ENCODE measurements around the gene CADM2.

CADM2 gene

DNA sequence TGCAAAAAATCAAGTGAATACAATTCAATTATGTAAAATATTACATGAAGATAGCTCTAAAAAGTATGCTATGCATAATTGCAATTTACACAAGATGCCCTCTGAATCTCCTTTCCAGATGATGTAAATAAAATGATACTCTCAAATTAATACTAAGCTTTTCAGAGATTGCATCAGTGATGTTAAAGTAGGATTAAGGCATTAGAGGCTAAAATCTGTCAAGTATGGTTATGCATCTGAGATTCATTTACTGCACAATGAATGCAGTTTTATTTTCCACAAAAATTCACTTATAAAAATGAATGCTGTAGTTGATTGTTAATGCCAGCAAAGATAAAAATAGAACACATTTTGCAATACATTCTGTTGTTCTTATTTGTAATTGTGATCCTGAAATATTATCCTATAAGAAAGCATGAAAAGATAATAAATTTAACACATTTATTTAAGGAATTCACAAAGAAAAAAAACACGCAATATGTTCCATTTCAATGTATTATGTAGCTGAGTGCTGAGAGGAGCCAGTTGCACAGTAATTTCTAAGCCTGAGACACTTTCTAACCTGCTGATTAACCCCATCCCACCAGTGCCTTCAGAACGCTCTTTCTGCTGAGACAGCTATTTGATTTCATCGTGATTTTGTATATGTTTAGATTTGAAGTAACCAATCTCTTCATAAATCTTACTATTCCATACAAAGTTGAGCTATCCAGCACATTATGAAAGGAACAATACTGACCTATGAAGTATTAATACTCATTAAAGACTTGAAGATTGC is 224.4 kb downstream of the CADM2 start:
- TF ChIP-seq, protein P1, sequence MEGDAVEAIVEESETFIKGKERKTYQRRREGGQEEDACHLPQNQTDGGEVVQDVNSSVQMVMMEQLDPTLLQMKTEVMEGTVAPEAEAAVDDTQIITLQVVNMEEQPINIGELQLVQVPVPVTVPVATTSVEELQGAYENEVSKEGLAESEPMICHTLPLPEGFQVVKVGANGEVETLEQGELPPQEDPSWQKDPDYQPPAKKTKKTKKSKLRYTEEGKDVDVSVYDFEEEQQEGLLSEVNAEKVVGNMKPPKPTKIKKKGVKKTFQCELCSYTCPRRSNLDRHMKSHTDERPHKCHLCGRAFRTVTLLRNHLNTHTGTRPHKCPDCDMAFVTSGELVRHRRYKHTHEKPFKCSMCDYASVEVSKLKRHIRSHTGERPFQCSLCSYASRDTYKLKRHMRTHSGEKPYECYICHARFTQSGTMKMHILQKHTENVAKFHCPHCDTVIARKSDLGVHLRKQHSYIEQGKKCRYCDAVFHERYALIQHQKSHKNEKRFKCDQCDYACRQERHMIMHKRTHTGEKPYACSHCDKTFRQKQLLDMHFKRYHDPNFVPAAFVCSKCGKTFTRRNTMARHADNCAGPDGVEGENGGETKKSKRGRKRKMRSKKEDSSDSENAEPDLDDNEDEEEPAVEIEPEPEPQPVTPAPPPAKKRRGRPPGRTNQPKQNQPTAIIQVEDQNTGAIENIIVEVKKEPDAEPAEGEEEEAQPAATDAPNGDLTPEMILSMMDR (IDR thresholded peaks at IDR 0.05; ENCODE audit: unreplicated experiment in 3 of 3), result no peak
- Mint-ChIP-seq H3K4me3 (no peak overlapping the region), H3K9me3 (no peaks in the 10 kb centered on the region), H3K4me1 (no peaks in the 10 kb centered on the region), H3K27ac (no peak overlapping the region), H3K36me3 (ENCODE audit: low read depth) (no peaks in the 10 kb centered on the region), H3K27me3 (ENCODE audit: low read depth) (no peaks in the 10 kb centered on the region)

DNA sequence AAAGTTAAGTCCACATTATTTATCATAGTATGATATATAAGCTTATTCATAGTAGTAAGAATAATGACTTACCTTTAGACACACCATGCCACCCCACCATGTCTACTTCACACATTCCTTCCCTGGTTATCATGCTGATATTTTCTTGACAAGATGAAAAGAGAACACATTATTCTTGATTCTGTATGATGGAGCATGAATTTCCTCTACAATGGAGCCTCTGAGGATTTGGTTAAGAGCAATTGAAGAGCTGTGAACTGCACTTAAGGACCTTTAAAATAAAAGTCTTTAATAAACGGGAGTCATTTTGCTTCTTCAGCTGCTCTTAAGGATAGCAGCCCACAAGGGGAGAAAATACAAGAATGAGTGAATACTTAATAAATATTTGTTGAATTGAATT is 226.7 kb downstream of the CADM2 start:
- no peaks in the 10 kb centered on the region for H3K9me3 Mint-ChIP-seq
- no peak overlapping the region for H3K4me3 Mint-ChIP-seq
- no peaks in the 10 kb centered on the region for H3K27me3 Mint-ChIP-seq (ENCODE audit: low read depth)
- H3K27ac Mint-ChIP-seq, result no peak overlapping the region
- TF ChIP-seq, protein P1 (IDR thresholded peaks at IDR 0.05; ENCODE audit: unreplicated experiment in 3 of 3), result no peak
- H3K36me3 Mint-ChIP-seq (ENCODE audit: low read depth), result no peaks in the 10 kb centered on the region
- H3K4me1 Mint-ChIP-seq, result no peaks in the 10 kb centered on the region

DNA sequence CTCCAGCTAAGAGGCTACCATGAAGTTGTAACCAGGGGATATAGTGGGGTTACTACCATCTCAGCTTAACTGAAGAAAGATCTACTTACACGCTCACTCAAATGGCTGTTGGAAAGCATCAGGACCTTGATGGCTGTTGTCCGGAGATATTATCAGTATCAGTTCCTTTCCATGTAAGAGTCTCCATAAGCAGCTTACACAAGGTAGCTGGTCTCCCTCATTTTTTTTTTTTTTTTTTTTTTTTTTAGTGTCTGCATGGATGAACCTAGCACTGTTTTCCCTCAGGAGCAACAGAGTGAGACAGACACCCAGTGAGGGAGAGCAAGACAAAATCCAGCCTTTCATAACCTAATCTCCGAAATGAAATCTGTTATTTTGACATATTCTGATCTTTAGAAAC is 230.9 kb downstream of the CADM2 start:
- H3K27ac Mint-ChIP-seq, result no peak overlapping the region
- no peaks in the 10 kb centered on the region for H3K9me3 Mint-ChIP-seq
- TF ChIP-seq, protein P1 (IDR thresholded peaks at IDR 0.05; ENCODE audit: unreplicated experiment in 3 of 3), result no peak
- H3K36me3 Mint-ChIP-seq (ENCODE audit: low read depth), result no peaks in the 10 kb centered on the region
- no peaks in the 10 kb centered on the region for H3K27me3 Mint-ChIP-seq (ENCODE audit: low read depth)
- no peaks in the 10 kb centered on the region for H3K4me1 Mint-ChIP-seq
- H3K4me3 Mint-ChIP-seq, result no peak overlapping the region

DNA sequence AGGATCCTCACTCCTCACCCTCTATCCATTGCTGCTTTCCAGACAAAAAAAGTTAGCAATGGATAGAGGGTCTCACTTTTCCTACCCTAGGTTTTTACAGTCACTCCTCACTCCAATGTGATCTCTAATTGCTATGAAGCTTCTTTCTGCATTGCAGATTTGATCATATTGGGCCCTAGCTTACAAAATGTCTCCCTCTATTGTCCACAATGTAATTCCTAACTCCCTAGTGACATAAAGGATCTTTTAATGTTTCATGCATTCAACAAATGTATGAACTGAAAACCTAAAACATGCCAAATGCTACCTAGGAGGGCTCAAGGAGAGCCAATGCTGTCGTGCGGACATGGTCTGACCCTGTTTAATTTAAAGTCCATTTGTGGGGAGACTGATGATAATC is 234.8 kb downstream of the CADM2 start:
- H3K27ac Mint-ChIP-seq, result no peak overlapping the region
- H3K9me3 Mint-ChIP-seq, result no peaks in the 10 kb centered on the region
- no peak overlapping the region for H3K4me3 Mint-ChIP-seq
- no peaks in the 10 kb centered on the region for H3K4me1 Mint-ChIP-seq
- no peaks in the 10 kb centered on the region for H3K27me3 Mint-ChIP-seq (ENCODE audit: low read depth)
- H3K36me3 Mint-ChIP-seq (ENCODE audit: low read depth), result no peaks in the 10 kb centered on the region
- TF ChIP-seq, protein P1 (IDR thresholded peaks at IDR 0.05; ENCODE audit: unreplicated experiment in 3 of 3), result peak in 1 of 3 experiments; percentile 12

DNA sequence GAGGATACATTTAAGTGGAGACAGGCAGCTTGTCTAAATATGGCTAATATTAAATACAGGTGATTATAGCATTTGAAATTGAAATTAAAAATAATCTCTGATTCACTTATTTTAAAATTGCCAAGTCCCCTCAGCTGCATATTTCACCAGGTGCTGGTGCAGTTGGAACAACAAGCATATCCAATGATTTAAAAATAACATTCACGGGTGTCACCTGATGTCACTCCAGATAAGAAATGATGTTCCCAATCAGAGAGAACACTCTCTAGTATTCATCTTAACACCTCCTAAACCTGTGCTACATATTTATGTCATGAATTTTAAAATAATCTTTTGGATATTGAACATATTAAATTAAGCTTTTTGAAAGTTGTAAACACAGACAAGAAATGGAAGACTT is 249.9 kb downstream of the CADM2 start:
- Mint-ChIP-seq H3K9me3 (no peaks in the 10 kb centered on the region), H3K27ac (no peak overlapping the region), H3K27me3 (ENCODE audit: low read depth) (no peaks in the 10 kb centered on the region), H3K4me3 (no peak overlapping the region), H3K4me1 (no peaks in the 10 kb centered on the region), H3K36me3 (ENCODE audit: low read depth) (no peaks in the 10 kb centered on the region)
- TF ChIP-seq, protein P1 (IDR thresholded peaks at IDR 0.05; ENCODE audit: unreplicated experiment in 3 of 3), result no peak

DNA sequence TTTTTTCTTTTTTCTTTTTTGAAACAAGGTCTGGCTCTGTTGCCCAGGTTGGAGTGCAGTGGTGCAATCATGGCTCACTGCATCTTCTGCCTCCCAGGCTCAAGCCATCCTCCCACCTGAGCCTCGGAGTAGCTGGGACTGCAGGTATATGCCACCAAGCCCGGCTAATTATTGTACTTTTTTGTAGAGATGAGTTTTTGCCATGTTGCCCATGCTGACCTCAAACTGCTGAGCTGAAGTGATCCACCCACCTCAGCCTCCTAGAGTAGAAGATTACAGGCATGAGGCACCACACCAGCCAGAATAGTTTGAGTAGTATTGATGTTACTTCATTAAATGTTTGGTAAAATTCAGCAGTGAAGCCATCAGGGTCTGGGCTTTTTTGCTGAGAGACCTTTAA is 251.8 kb downstream of the CADM2 start:
- H3K27me3 Mint-ChIP-seq (ENCODE audit: low read depth), result peaks cover 4% of the 10 kb centered on the region
- H3K27ac Mint-ChIP-seq, result no peak overlapping the region
- no peak overlapping the region for H3K4me3 Mint-ChIP-seq
- TF ChIP-seq, protein P1 (IDR thresholded peaks at IDR 0.05; ENCODE audit: unreplicated experiment in 3 of 3), result no peak
- H3K9me3 Mint-ChIP-seq, result no peaks in the 10 kb centered on the region
- no peaks in the 10 kb centered on the region for H3K36me3 Mint-ChIP-seq (ENCODE audit: low read depth)
- no peaks in the 10 kb centered on the region for H3K4me1 Mint-ChIP-seq
